Measurements from ENCODE around the gene VSX1.

DNA sequence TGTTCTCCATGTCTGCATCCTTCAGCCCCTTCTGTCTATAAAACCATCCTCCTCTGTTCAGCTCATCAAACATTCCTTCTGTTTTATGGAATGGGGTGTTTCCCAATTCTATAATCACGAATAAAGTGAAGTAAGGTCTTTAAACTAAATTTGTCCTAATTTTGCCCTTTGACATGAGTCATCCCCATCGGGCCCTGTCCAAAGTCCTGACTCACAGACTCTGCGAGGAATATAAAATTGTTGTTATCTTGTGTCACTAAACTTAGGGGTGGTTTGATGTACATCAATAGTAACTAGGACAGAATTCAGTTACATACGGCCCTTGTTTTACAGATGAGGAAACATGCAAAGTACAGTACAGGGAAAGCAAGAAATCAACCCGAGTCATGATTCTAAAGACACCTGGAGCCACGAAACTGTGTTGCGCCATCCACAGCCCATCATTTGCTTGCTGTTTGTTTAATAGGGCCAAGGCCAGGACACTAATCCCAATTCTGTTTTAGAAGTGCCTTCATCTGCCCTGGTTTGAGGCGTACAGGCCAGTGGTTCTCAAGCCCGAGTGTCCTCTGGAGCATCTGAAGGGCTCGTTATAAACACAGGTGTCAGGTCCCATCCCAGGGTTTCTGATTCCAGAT is 26.8 kb downstream of the VSX1 start:
- TF ChIP-seq HDAC2 (IDR thresholded peaks at IDR 0.05) (no peak), TEAD2 (tag; IDR thresholded peaks at IDR 0.05) (no peak), MYBL2 (IDR thresholded peaks at IDR 0.05; ENCODE audit: low read depth) (no peak), MYBL2 (CRISPR knock-in tag; IDR thresholded peaks at IDR 0.05; ENCODE audit: borderline replicate concordance) (no peak), POLR3A (IDR thresholded peaks at IDR 0.05; ENCODE audit: borderline replicate concordance, extremely low read depth, insufficient read depth, insufficient read length) (no peak), TBP (optimal IDR thresholded peaks at IDR 0.05; ENCODE audit: low read depth, low read length) (no peak), POLR2A (conservative IDR thresholded peaks at IDR 0.05) (no peak)
- TF ChIP-seq, protein P1, sequence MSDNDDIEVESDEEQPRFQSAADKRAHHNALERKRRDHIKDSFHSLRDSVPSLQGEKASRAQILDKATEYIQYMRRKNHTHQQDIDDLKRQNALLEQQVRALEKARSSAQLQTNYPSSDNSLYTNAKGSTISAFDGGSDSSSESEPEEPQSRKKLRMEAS (CRISPR knock-in tag; IDR thresholded peaks at IDR 0.05): no peak

Measured in K562 (cell line).